8988T (cell line): ENCODE measurements around the gene GATA6.
"Not testable (repeated sequence)": the region's sequence is repeated elsewhere in the genome, so short reads cannot be mapped to it uniquely, and the experiment has no call there.

Experiments used
- DNase-seq: peaks from one replicate; pipeline ENCODE4 v3.0.0; 2011

GATA6 gene

GRCh38 chr18:22183698-22184170 lies 14.3 kb downstream of the GATA6 start:
- no peak for DNase-seq

- DNase-seq: not testable (repeated sequence)
Observed at GRCh38 chr18:22184573-22184972, 15.2 kb downstream of the GATA6 start.

- DNase-seq: no peak
Observed at GRCh38 chr18:22185273-22185672, 15.9 kb downstream of the GATA6 start.

GRCh38 chr18:22185771-22186386 lies 16.5 kb downstream of the GATA6 start:
- no peak for DNase-seq

- no peak for DNase-seq
Observed at GRCh38 chr18:22186484-22186971, 17.1 kb downstream of the GATA6 start.

- DNase-seq: no peak
Observed at GRCh38 chr18:22188559-22189267, 19.3 kb downstream of the GATA6 start.

- DNase-seq: no peak
Observed at GRCh38 chr18:22189449-22190166, 20.2 kb downstream of the GATA6 start.

- no peak for DNase-seq
Observed at GRCh38 chr18:22191346-22191695, 21.9 kb downstream of the GATA6 start.

GRCh38 chr18:22191923-22192322 lies 22.5 kb downstream of the GATA6 start:
- DNase-seq: no peak

- DNase-seq: no peak
Observed at GRCh38 chr18:22193466-22193865, 24.1 kb downstream of the GATA6 start.

GRCh38 chr18:22194151-22194598 lies 24.8 kb downstream of the GATA6 start:
- DNase-seq: no peak

- no peak for DNase-seq
Observed at GRCh38 chr18:22195052-22195451, 25.7 kb downstream of the GATA6 start.

GRCh38 chr18:22196943-22197342 lies 27.6 kb downstream of the GATA6 start:
- not testable (repeated sequence) for DNase-seq

- no peak for DNase-seq
Observed at GRCh38 chr18:22197668-22198067, 28.3 kb downstream of the GATA6 start.

- DNase-seq: no peak
Observed at GRCh38 chr18:22198163-22198562, 28.8 kb downstream of the GATA6 start.

- DNase-seq: no peak
Observed at GRCh38 chr18:22199005-22199404, 29.6 kb downstream of the GATA6 start.

GRCh38 chr18:22200611-22201225 lies 31.3 kb downstream of the GATA6 start:
- no peak for DNase-seq

GRCh38 chr18:22203035-22203434 lies 33.6 kb downstream of the GATA6 start:
- no peak for DNase-seq

- no peak for DNase-seq
Observed at GRCh38 chr18:22203536-22204213, 34.3 kb downstream of the GATA6 start.

- DNase-seq: no peak
Observed at GRCh38 chr18:22204214-22204536, 34.8 kb downstream of the GATA6 start.

GRCh38 chr18:22204996-22205395 lies 35.6 kb downstream of the GATA6 start:
- DNase-seq: no peak

GRCh38 chr18:22207021-22207758 lies 37.8 kb downstream of the GATA6 start:
- no peak for DNase-seq
